Measurements from ENCODE around the gene DNAL1.

GRCh38 chr14:73746520-73747378, 102.0 kb downstream of the DNAL1 start:
- no peak for TF ChIP-seq GATA3 (IDR thresholded peaks at IDR 0.05; ENCODE audit: low read depth, low read length)
- TF ChIP-seq GATA2 (IDR thresholded peaks at IDR 0.05; ENCODE audit: low read depth, low read length) = no peak

Data from SH-SY5Y (cell line).